Neural progenitor cell (in vitro differentiated cells): Measurements from ENCODE around the gene ZNF569.

Source experiments
- EZH2 ChIP-seq: fragments of 200-600 bp; sonication (generic); IDR thresholded peaks from 2 replicates; pipeline ENCODE4 v1.6.1; 2017; ENCODE audit warnings: antibody characterized with exemption, mild to moderate bottlenecking, moderate library complexity
- EZH2phosphoT487 ChIP-seq: fragments of 200-600 bp; sonication (generic); IDR thresholded peaks from 2 replicates; pipeline ENCODE4 v1.6.1; 2017; ENCODE audit warnings: antibody characterized with exemption
- TF ChIP-seq, protein P1 (sequence below): fragments of 200-600 bp; sonication (generic); IDR thresholded peaks from 2 replicates; pipeline ENCODE4 v1.5.1; 2017; ENCODE audit warnings: antibody characterized with exemption, mild to moderate bottlenecking

DNA sequence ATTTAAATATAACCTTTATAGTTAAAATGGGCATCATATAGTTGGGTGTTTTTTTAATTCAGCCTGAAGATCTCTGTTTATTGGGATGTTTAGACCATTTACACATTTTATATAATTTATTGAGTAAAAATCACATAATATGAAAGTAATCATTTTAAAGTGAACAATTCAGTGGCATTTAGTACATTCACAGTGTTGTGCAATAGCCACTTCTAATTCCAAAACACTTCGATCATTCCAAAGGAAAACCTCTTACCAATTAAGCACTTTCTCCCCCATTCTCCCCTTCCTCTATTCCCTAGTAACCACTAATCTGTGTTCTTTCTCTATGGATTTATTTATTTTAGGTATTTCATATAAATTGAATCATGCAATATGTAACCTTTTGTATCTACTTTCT lies 66.2 kb downstream of the ZNF569 start:
- TF ChIP-seq EZH2phosphoT487 (no peak), EZH2 (no peak)
- TF ChIP-seq, protein P1, sequence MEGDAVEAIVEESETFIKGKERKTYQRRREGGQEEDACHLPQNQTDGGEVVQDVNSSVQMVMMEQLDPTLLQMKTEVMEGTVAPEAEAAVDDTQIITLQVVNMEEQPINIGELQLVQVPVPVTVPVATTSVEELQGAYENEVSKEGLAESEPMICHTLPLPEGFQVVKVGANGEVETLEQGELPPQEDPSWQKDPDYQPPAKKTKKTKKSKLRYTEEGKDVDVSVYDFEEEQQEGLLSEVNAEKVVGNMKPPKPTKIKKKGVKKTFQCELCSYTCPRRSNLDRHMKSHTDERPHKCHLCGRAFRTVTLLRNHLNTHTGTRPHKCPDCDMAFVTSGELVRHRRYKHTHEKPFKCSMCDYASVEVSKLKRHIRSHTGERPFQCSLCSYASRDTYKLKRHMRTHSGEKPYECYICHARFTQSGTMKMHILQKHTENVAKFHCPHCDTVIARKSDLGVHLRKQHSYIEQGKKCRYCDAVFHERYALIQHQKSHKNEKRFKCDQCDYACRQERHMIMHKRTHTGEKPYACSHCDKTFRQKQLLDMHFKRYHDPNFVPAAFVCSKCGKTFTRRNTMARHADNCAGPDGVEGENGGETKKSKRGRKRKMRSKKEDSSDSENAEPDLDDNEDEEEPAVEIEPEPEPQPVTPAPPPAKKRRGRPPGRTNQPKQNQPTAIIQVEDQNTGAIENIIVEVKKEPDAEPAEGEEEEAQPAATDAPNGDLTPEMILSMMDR: no peak
